Neural progenitor cell (in vitro differentiated cells): ENCODE data around the gene H2BK1. TPM values are rescaled to one million over a fixed set of nuclear protein-coding genes. Genes with fewer than 3 reads are reported as not detected.

Experiments
- DNase-seq: peaks from one replicate; pipeline ENCODE4 v3.0.0-alpha.2; 2016; ENCODE audit warnings: low spot score
- H2AFZ ChIP-seq: fragments of 200-600 bp; sonication (generic); replicated peaks from 2 replicates; pipeline ENCODE4 v1.6.1; 2016; ENCODE audit warnings: antibody characterized with exemption
- H3F3A ChIP-seq: fragments of 200-600 bp; sonication (generic); 2 replicates; pipeline ENCODE4 v1.6.1; 2016; ENCODE audit warnings: antibody characterized with exemption, low read depth
- H3K27ac ChIP-seq: fragments of 200-600 bp; sonication (generic); 2 replicates; pipeline ENCODE4 v1.5.1; 2016; ENCODE audit warnings: mild to moderate bottlenecking
- H3K27me3 ChIP-seq: fragments of 200-600 bp; sonication (generic); 2 replicates; pipeline ENCODE4 v1.6.1; 2016; ENCODE audit warnings: mild to moderate bottlenecking, moderate library complexity
- H3K36me3 ChIP-seq: fragments of 200-600 bp; sonication (generic); 2 replicates; pipeline ENCODE4 v1.5.1; 2016
- H3K4me1 ChIP-seq: fragments of 200-600 bp; sonication (generic); 2 replicates; pipeline ENCODE4 v1.6.1; 2016; ENCODE audit warnings: mixed run types
- H3K4me2 ChIP-seq: fragments of 200-600 bp; sonication (generic); 2 replicates; pipeline ENCODE4 v1.6.1; 2016
- H3K4me3 ChIP-seq: fragments of 200-600 bp; sonication (generic); 2 replicates; pipeline ENCODE4 v1.5.1; 2016
- H3K79me2 ChIP-seq: fragments of 200-600 bp; sonication (generic); 2 replicates; pipeline ENCODE4 v1.6.1; 2016; ENCODE audit warnings: low read depth
- H3K9ac ChIP-seq: fragments of 200-600 bp; sonication (generic); 2 replicates; pipeline ENCODE4 v1.6.1; 2016
- H3K9me3 ChIP-seq: fragments of 200-600 bp; sonication (generic); 2 replicates; pipeline ENCODE4 v1.5.1; 2016; ENCODE audit warnings: low read depth
- H4K20me1 ChIP-seq: fragments of 200-600 bp; sonication (generic); 2 replicates; pipeline ENCODE4 v1.6.1; 2016; ENCODE audit warnings: low read depth
- H3K27ac Mint-ChIP-seq: 3 replicates; pipeline ENCODE4 v1.8.0; 2021; ENCODE audit warnings: mixed read lengths
- H3K27me3 Mint-ChIP-seq: 2 replicates; pipeline ENCODE4 v1.8.0; 2022; ENCODE audit warnings: low read depth, mild to moderate bottlenecking, inconsistent platforms, moderate library complexity, mixed read lengths; ENCODE audit not compliant: insufficient read depth
- H3K36me3 Mint-ChIP-seq: 3 replicates; pipeline ENCODE4 v1.8.0; 2021; ENCODE audit warnings: mixed read lengths
- H3K4me1 Mint-ChIP-seq: 3 replicates; pipeline ENCODE4 v1.8.0; 2021; ENCODE audit warnings: mixed read lengths
- H3K4me3 Mint-ChIP-seq: 3 replicates; pipeline ENCODE4 v1.8.0; 2021; ENCODE audit warnings: mild to moderate bottlenecking, moderate library complexity, mixed read lengths
- H3K9me3 Mint-ChIP-seq: 3 replicates; pipeline ENCODE4 v1.8.0; 2020; ENCODE audit warnings: mixed read lengths
- CTCF ChIP-seq: fragments of 200-600 bp; sonication (generic); IDR thresholded peaks from 2 replicates; pipeline ENCODE4 v1.5.1; 2017; ENCODE audit warnings: antibody characterized with exemption, mild to moderate bottlenecking
- EZH2 ChIP-seq: fragments of 200-600 bp; sonication (generic); IDR thresholded peaks from 2 replicates; pipeline ENCODE4 v1.6.1; 2017; ENCODE audit warnings: antibody characterized with exemption, mild to moderate bottlenecking, moderate library complexity
- EZH2phosphoT487 ChIP-seq: fragments of 200-600 bp; sonication (generic); IDR thresholded peaks from 2 replicates; pipeline ENCODE4 v1.6.1; 2017; ENCODE audit warnings: antibody characterized with exemption
- total RNA-seq: library from RNA; depleted of rRNA; stranded (reverse); fragments of >200 nt; gene quantifications from 2 replicates; pipeline ENCODE4 v1.2.3, GENCODE V29; 2015; ENCODE audit warnings: low replicate concordance

Gene H2BK1
- total RNA-seq, 1 donor from 2014 or later = not detected

- DNase-seq = peak; percentile 84
- peaks cover 7% of the 10 kb centered on the region for H3K4me1 Mint-ChIP-seq
- Histone ChIP-seq H3K4me3 (no peak overlapping the region), H3K4me2 (no peak overlapping the region), H3K4me1 (peaks cover 10% of the 10 kb centered on the region), H3K79me2 (no peaks in the 10 kb centered on the region), H3K27me3 (peaks cover 94% of the 10 kb centered on the region), H3F3A (peaks cover 22% of the 10 kb centered on the region), H3K27ac (no peak overlapping the region), H2AFZ (no peak overlapping the region), H3K9ac (no peak overlapping the region), H3K36me3 (no peaks in the 10 kb centered on the region), H4K20me1 (peaks cover 12% of the 10 kb centered on the region), H3K9me3 (no peaks in the 10 kb centered on the region)
- H3K4me3 Mint-ChIP-seq = peak overlapping the region; percentile 41
- H3K27ac Mint-ChIP-seq = no peak overlapping the region
- no peak for TF ChIP-seq EZH2phosphoT487
- TF ChIP-seq EZH2 = peak; percentile 51
- peak; percentile 100 for TF ChIP-seq CTCF
- peaks cover 58% of the 10 kb centered on the region for H3K27me3 Mint-ChIP-seq
- H3K36me3 Mint-ChIP-seq = no peaks in the 10 kb centered on the region
- peaks cover 22% of the 10 kb centered on the region for H3K9me3 Mint-ChIP-seq
Measured at GRCh38 chr7:151172273-151173141, 37.8 kb downstream of the H2BK1 start.

- Mint-ChIP-seq H3K27me3 (peaks cover 45% of the 10 kb centered on the region), H3K36me3 (no peaks in the 10 kb centered on the region), H3K4me3 (peak overlapping the region; percentile 71), H3K9me3 (peaks cover 11% of the 10 kb centered on the region), H3K27ac (no peak overlapping the region), H3K4me1 (peaks cover 11% of the 10 kb centered on the region)
- Histone ChIP-seq H3K4me2 (peak overlapping the region; percentile 97), H3K4me3 (no peak overlapping the region), H3K36me3 (no peaks in the 10 kb centered on the region), H3K27me3 (peaks cover 99% of the 10 kb centered on the region), H3K79me2 (no peaks in the 10 kb centered on the region), H3K27ac (no peak overlapping the region), H3K9me3 (no peaks in the 10 kb centered on the region), H2AFZ (no peak overlapping the region), H3K4me1 (peaks cover 10% of the 10 kb centered on the region), H3K9ac (no peak overlapping the region), H4K20me1 (peaks cover 24% of the 10 kb centered on the region), H3F3A (peaks cover 22% of the 10 kb centered on the region)
- peak; percentile 39 for DNase-seq
- TF ChIP-seq EZH2 (no peak), EZH2phosphoT487 (no peak), CTCF (no peak)
Measured at GRCh38 chr7:151168787-151169162, 41.5 kb downstream of the H2BK1 start.

DNA sequence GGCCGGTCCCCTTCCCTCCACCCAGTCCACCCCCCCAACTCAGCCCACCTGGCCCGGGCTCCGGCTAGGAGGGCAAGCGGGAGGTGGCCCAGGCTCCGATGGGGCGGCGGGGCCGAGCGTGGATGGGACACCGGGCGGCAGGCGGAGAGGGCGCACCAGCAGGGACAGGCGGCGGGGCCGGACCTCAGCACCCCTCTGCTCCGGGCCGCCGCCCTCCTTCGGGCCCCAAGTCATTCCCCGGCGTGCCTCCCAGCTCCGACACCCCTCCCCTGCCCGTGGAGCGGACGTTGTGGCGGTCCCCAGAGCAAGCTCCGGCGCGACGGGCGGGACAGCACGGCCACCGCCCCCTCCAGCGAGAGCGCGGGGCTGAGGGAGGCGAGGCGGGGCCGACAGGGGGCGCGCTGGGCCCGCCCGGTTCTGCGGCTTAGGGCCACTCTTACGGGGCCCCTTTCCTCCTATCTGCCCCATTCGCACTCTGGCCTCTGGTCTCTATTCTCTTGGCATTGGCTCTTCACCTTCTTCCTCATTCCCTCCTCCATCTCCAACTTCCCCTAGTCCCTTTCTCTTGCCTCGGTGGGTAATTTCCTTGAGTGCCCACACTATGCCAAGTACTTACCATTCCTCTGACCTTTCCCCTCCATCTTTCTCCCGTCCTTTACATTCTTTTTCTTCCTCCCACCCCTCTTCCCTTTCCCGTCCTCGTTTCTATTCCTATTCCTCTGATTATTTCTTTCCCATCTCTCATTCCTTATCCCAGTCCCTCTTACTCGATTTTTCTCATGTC, 42.1 kb downstream of the H2BK1 start:
- Mint-ChIP-seq H3K9me3 (peaks cover 5% of the 10 kb centered on the region), H3K36me3 (no peaks in the 10 kb centered on the region), H3K4me1 (peaks cover 11% of the 10 kb centered on the region), H3K27me3 (peaks cover 45% of the 10 kb centered on the region), H3K27ac (no peak overlapping the region), H3K4me3 (peak overlapping the region; percentile 71)
- Histone ChIP-seq H3K79me2 (no peaks in the 10 kb centered on the region), H3K9ac (no peak overlapping the region), H3K4me1 (peaks cover 10% of the 10 kb centered on the region), H3K4me3 (peak overlapping the region; percentile 64), H3K9me3 (no peaks in the 10 kb centered on the region), H3K27me3 (peaks cover 99% of the 10 kb centered on the region), H3K27ac (no peak overlapping the region), H3F3A (peaks cover 22% of the 10 kb centered on the region), H2AFZ (peak overlapping the region; percentile 90), H4K20me1 (peaks cover 24% of the 10 kb centered on the region), H3K4me2 (peak overlapping the region; percentile 97), H3K36me3 (no peaks in the 10 kb centered on the region)
- DNase-seq = peak; percentile 78
- TF ChIP-seq EZH2 (no peak), EZH2phosphoT487 (peak; percentile 72), CTCF (peak; percentile 77)
